HepG2 (cell line): ENCODE measurements around the gene POLRMT. TPM values are rescaled to one million over a fixed set of nuclear protein-coding genes. Genes with fewer than 3 reads are reported as not detected.

ENCODE experiments used
- CENPX ChIP-seq: sonication (generic); formaldehyde crosslinking; IDR thresholded peaks from 2 replicates; pipeline ENCODE4 v1.9.0; 2021; ENCODE audit warnings: mild to moderate bottlenecking, missing genetic modification reagents, moderate library complexity
- CREB3 ChIP-seq: sonication (generic); formaldehyde crosslinking; IDR thresholded peaks from 2 replicates; pipeline ENCODE4 v1.5.0; 2020; ENCODE audit warnings: missing genetic modification reagents
- EHMT2 ChIP-seq: fragments of 200-600 bp; sonication (generic); IDR thresholded peaks from 2 replicates; pipeline ENCODE4 v1.7.0; 2017; ENCODE audit warnings: antibody characterized with exemption, low read depth, low read length, borderline replicate concordance
- GLMP ChIP-seq: sonication (generic); formaldehyde crosslinking; IDR thresholded peaks from 2 replicates; pipeline ENCODE4 v1.9.0; 2021; ENCODE audit warnings: missing genetic modification reagents, mild to moderate bottlenecking, borderline replicate concordance
- HDAC6 ChIP-seq: fragments of 200-600 bp; sonication (generic); IDR thresholded peaks from 2 replicates; pipeline ENCODE4 v1.7.0; 2017; ENCODE audit warnings: mild to moderate bottlenecking, antibody characterized with exemption, low read length, low read depth
- HNRNPUL1 ChIP-seq: fragments of 200-400 bp; formaldehyde crosslinking; IDR thresholded peaks from 2 replicates; pipeline ENCODE4 v1.6.1; 2017; ENCODE audit warnings: low read depth, mild to moderate bottlenecking, low read length, moderate library complexity
- JDP2 ChIP-seq: sonication (generic); formaldehyde crosslinking; IDR thresholded peaks from 2 replicates; pipeline ENCODE4 v1.8.1; 2022; ENCODE audit warnings: missing genetic modification reagents, borderline replicate concordance
- KDM5B ChIP-seq: sonication (generic); formaldehyde crosslinking; IDR thresholded peaks from 2 replicates; pipeline ENCODE4 v1.4.0; 2020; ENCODE audit warnings: missing genetic modification reagents, mild to moderate bottlenecking, borderline replicate concordance
- KLF11 ChIP-seq: IDR thresholded peaks from 2 replicates; pipeline ENCODE4 v1.6.1; 2016; ENCODE audit warnings: missing compliant biosample characterization
- MNT ChIP-seq: fragments of 450-650 bp; IDR thresholded peaks from 2 replicates; pipeline ENCODE4 v1.6.1; 2016
- NKX3-1 ChIP-seq: sonication (generic); formaldehyde crosslinking; IDR thresholded peaks from 2 replicates; pipeline ENCODE4 v1.5.0; 2020; ENCODE audit warnings: missing genetic modification reagents
- POLR2G ChIP-seq: fragments of 200-400 bp; formaldehyde crosslinking; IDR thresholded peaks from 2 replicates; pipeline ENCODE4 v1.6.1; 2018; ENCODE audit warnings: mild to moderate bottlenecking, low read depth, low read length, moderate library complexity
- RARA ChIP-seq: IDR thresholded peaks from 2 replicates; pipeline ENCODE4 v1.6.1; 2016; ENCODE audit warnings: missing genetic modification reagents, missing compliant biosample characterization
- RFX1 ChIP-seq: fragments of 450-650 bp; IDR thresholded peaks from 2 replicates; pipeline ENCODE4 v1.6.1; 2017
- SMAD3 ChIP-seq: sonication (generic); formaldehyde crosslinking; IDR thresholded peaks from 2 replicates; pipeline ENCODE4 v1.4.0; 2020; ENCODE audit warnings: missing genetic modification reagents
- SNAPC5 ChIP-seq: sonication (generic); formaldehyde crosslinking; IDR thresholded peaks from 2 replicates; pipeline ENCODE4 v1.8.1; 2023; ENCODE audit warnings: mild to moderate bottlenecking, missing genetic modification reagents, borderline replicate concordance
- YY1 ChIP-seq: IDR thresholded peaks from 2 replicates; pipeline ENCODE4 v1.6.1; 2011; ENCODE audit warnings: low read length, low read depth, moderate library complexity, mild to moderate bottlenecking; ENCODE audit not compliant: insufficient read depth, insufficient replicate concordance
- ZBTB46 ChIP-seq: sonication (generic); formaldehyde crosslinking; IDR thresholded peaks from 2 replicates; pipeline ENCODE4 v1.4.0; 2020; ENCODE audit warnings: mild to moderate bottlenecking, missing genetic modification reagents, borderline replicate concordance
- ZMYM3 ChIP-seq: sonication (generic); formaldehyde crosslinking; IDR thresholded peaks from 2 replicates; pipeline ENCODE4 v1.5.1; 2020; ENCODE audit warnings: mild to moderate bottlenecking, missing genetic modification reagents
- ZNF251 ChIP-seq: sonication (generic); formaldehyde crosslinking; IDR thresholded peaks from 2 replicates; pipeline ENCODE4 v1.9.0; 2021; ENCODE audit warnings: mild to moderate bottlenecking, missing genetic modification reagents
- ZNF30 ChIP-seq: sonication (generic); formaldehyde crosslinking; IDR thresholded peaks from 2 replicates; pipeline ENCODE4 v1.5.0; 2020; ENCODE audit warnings: mild to moderate bottlenecking, missing genetic modification reagents
- ZNF33B ChIP-seq: sonication (generic); formaldehyde crosslinking; IDR thresholded peaks from 2 replicates; pipeline ENCODE4 v1.5.1; 2020; ENCODE audit warnings: mild to moderate bottlenecking, missing genetic modification reagents
- ZNF510 ChIP-seq: sonication (generic); formaldehyde crosslinking; IDR thresholded peaks from 2 replicates; pipeline ENCODE4 v1.4.0; 2020; ENCODE audit warnings: low read depth, mild to moderate bottlenecking, missing genetic modification reagents
- ZNF614 ChIP-seq: IDR thresholded peaks from 2 replicates; pipeline ENCODE4 v1.6.1; 2018; ENCODE audit warnings: missing biosample characterization, missing genetic modification reagents, inconsistent platforms, borderline replicate concordance
- ZNF709 ChIP-seq: sonication (generic); formaldehyde crosslinking; IDR thresholded peaks from 2 replicates; pipeline ENCODE4 v1.5.0; 2020; ENCODE audit warnings: mild to moderate bottlenecking, missing genetic modification reagents
- ZNF75D ChIP-seq: sonication (generic); formaldehyde crosslinking; IDR thresholded peaks from 2 replicates; pipeline ENCODE4 v1.8.1; 2023; ENCODE audit warnings: missing genetic modification reagents, mild to moderate bottlenecking, borderline replicate concordance
- ZSCAN25 ChIP-seq: sonication (generic); formaldehyde crosslinking; IDR thresholded peaks from 2 replicates; pipeline ENCODE4 v1.8.0; 2022; ENCODE audit warnings: mild to moderate bottlenecking, missing genetic modification reagents
- polyA plus RNA-seq, 8 experiments: library from polyadenylated mRNA; depleted of rRNA in 3 of 8; stranded (reverse) in 7 of 8; unstranded in 1 of 8; fragments of >200 nt; fragmentation: Illumina TruSeq in 4 of 8; extraction: Trizol in 4 of 8; gene quantifications; 2 replicates each; pipeline versions ENCODE4 v1.2.1 to v1.2.3, GENCODE V29; 2011 to 2016; ENCODE audit warnings: low read depth in 4 of 8, missing spikeins in 1 of 8, mixed read lengths in 1 of 8; ENCODE audit not compliant: insufficient read depth in 1 of 8
- total RNA-seq, 5 experiments: library from RNA; depleted of rRNA; stranded (reverse); fragments of >200 nt; fragmentation: Illumina TruSeq; extraction: Trizol; gene quantifications; 2 replicates each; pipeline ENCODE4 v1.2.3, GENCODE V29; 2016; ENCODE audit warnings: low read depth in 1 of 5

The POLRMT gene
- total and polyA plus RNA-seq, 2 of the 13 experiments (the other 11 are each of a cell fraction or from before 2014, with no cell fraction given) = 78.0 to 101 TPM

- TF ChIP-seq GLMP (CRISPR knock-in tag) (no peak), CREB3 (CRISPR knock-in tag) (no peak), ZNF709 (CRISPR knock-in tag) (no peak), ZNF30 (no peak), SNAPC5 (no peak), KLF11 (no peak), SMAD3 (CRISPR knock-in tag) (no peak), ZSCAN25 (peak; percentile 93), ZNF614 (CRISPR knock-in tag) (no peak), KDM5B (CRISPR knock-in tag) (no peak), ZNF510 (no peak), RARA (peak; percentile 81), NKX3-1 (CRISPR knock-in tag) (0 out of 2 replicates have a peak, but pooled peaks have one; percentile 19), ZMYM3 (CRISPR knock-in tag) (no peak), HDAC6 (no peak), RFX1 (no peak), ZBTB46 (CRISPR knock-in tag) (no peak), JDP2 (CRISPR knock-in tag) (no peak), MNT (no peak), CENPX (CRISPR knock-in tag) (no peak), EHMT2 (no peak), POLR2G (no peak; the same call in 1 of the 2 replicates), ZNF33B (no peak), ZNF75D (CRISPR knock-in tag) (no peak), YY1 (no peak), ZNF251 (CRISPR knock-in tag) (no peak), HNRNPUL1 (no peak)
Measured at GRCh38 chr19:570937-571565, 62.3 kb downstream of the POLRMT start (continued).
